HG02678 (cell line): Measurements from ENCODE around the gene STEAP2.

ENCODE experiments used
- ATAC-seq: cut with Tn5 transposase; IDR thresholded peaks from one replicate; pipeline ENCODE4 v1.9.1; 2021; ENCODE audit warnings: mild to moderate bottlenecking, moderate library complexity; ENCODE audit not compliant: unreplicated experiment

STEAP2 gene

GRCh38 chr7:90267263-90267858, 55.8 kb downstream of the STEAP2 start:
- no peak for ATAC-seq

- no peak for ATAC-seq
Measured at GRCh38 chr7:90269163-90269562, 57.6 kb downstream of the STEAP2 start.

GRCh38 chr7:90270431-90271178, 59.1 kb downstream of the STEAP2 start:
- no peak for ATAC-seq

GRCh38 chr7:90271753-90272152, 60.2 kb downstream of the STEAP2 start:
- no peak for ATAC-seq

- ATAC-seq, result no peak
Measured at GRCh38 chr7:90272242-90272641, 60.7 kb downstream of the STEAP2 start.

GRCh38 chr7:90274161-90274560, 62.6 kb downstream of the STEAP2 start:
- no peak for ATAC-seq

GRCh38 chr7:90276033-90276728, 64.6 kb downstream of the STEAP2 start:
- no peak for ATAC-seq
